HL-60/S4 treated with retinoic acid at 250 ng/mL for 4 days and 3 days (cell line): ENCODE data around the gene PHKA2.

Source experiments
- in situ Hi-C: fragments of 300-500 bp; cut with MboI; formaldehyde crosslinking; loops from 2 replicates; pipeline ENCODE4 v1.7.0; 2022; ENCODE audit warnings: low sequenced_read_pairs

Gene PHKA2

GRCh38 chrX:18892899-18893298, 91.0 kb downstream of the PHKA2 start:
- in situ Hi-C loops: no loop called here

- in situ Hi-C loops: no loop called here
Measured at GRCh38 chrX:18891548-18891945, 92.4 kb downstream of the PHKA2 start.

- in situ Hi-C loops: no loop called here
Measured at GRCh38 chrX:18890724-18891547, 93.0 kb downstream of the PHKA2 start.

GRCh38 chrX:18890049-18890381, 93.9 kb downstream of the PHKA2 start:
- in situ Hi-C loops: no loop called here

- in situ Hi-C loops: no loop called here
Measured at GRCh38 chrX:18889346-18890048, 94.4 kb downstream of the PHKA2 start.

- in situ Hi-C loops: no loop called here
Measured at GRCh38 chrX:18888281-18888680, 95.6 kb downstream of the PHKA2 start.

GRCh38 chrX:18887825-18888212, 96.1 kb downstream of the PHKA2 start:
- in situ Hi-C loops: no loop called here

- in situ Hi-C loops: no loop called here
Measured at GRCh38 chrX:18887177-18887824, 96.6 kb downstream of the PHKA2 start.

- in situ Hi-C loops: no loop called here
Measured at GRCh38 chrX:18886344-18887161, 97.4 kb downstream of the PHKA2 start.

GRCh38 chrX:18886005-18886343, 97.9 kb downstream of the PHKA2 start:
- in situ Hi-C loops: no loop called here

- in situ Hi-C loops: no loop called here
Measured at GRCh38 chrX:18885328-18886004, 98.4 kb downstream of the PHKA2 start.

GRCh38 chrX:18884916-18885315, 99.0 kb downstream of the PHKA2 start:
- in situ Hi-C loops: no loop called here

- in situ Hi-C loops: no loop called here
Measured at GRCh38 chrX:18883961-18884765, 99.8 kb downstream of the PHKA2 start.

GRCh38 chrX:18883234-18883960, 100.5 kb downstream of the PHKA2 start:
- in situ Hi-C loops: no loop called here

- in situ Hi-C loops: no loop called here
Measured at GRCh38 chrX:18879144-18879543, 104.8 kb downstream of the PHKA2 start.

- in situ Hi-C loops: no loop called here
Measured at GRCh38 chrX:18877469-18877868, 106.4 kb downstream of the PHKA2 start.

- in situ Hi-C loops: no loop called here
Measured at GRCh38 chrX:18875256-18875878, 108.5 kb downstream of the PHKA2 start.

- in situ Hi-C loops: no loop called here
Measured at GRCh38 chrX:18874560-18875255, 109.2 kb downstream of the PHKA2 start.
